Panc1 (cell line): Measurements from ENCODE around the gene RAB28. TPM values are rescaled to one million over a fixed set of nuclear protein-coding genes. Genes with fewer than 3 reads are reported as not detected.

ENCODE experiments used
- ATAC-seq: fragments of 200-7000 bp; cut with Tn5 transposase; 2 replicates; pipeline ENCODE4 v1.9.1; 2020; ENCODE audit warnings: mild to moderate bottlenecking, moderate library complexity
- BruUV-seq: library from RNA; stranded (reverse); fragments of 400-500 nt; replicated peaks from 2 replicates; lab custom pipeline; 2021; lab: Mats Ljungman, UMichigan
- CTCF ChIA-PET: fragments of 300-600 bp; sonication (Branson Sonifier 250); formaldehyde crosslinking; loops from one replicate; lab custom pipeline; 2022; ENCODE audit warnings: antibody characterized with exemption; lab: Charles Lee
- POLR2A ChIA-PET: fragments of 300-600 bp; sonication (Branson Sonifier 250); formaldehyde crosslinking; loops from one replicate; lab custom pipeline; 2022; ENCODE audit warnings: antibody characterized with exemption; lab: Charles Lee
- DNase-seq: peaks from one replicate; pipeline ENCODE4 v3.0.0-alpha.2; 2010; ENCODE audit warnings: low read depth, low spot score
- H3K27ac ChIP-seq: 2 replicates; pipeline ENCODE4 v1.5.1; 2011; ENCODE audit warnings: mild to moderate bottlenecking, low read length, inconsistent platforms
- H3K27me3 ChIP-seq: fragments of 200-500 bp; sonication (Bioruptor generic); 2 replicates; pipeline ENCODE4 v1.6.0; 2014; ENCODE audit warnings: low read length, inconsistent platforms; ENCODE audit not compliant: control insufficient read depth, insufficient read depth
- H3K36me3 ChIP-seq: fragments of 200-500 bp; sonication (Bioruptor generic); 2 replicates; pipeline ENCODE4 v1.5.1; 2014; ENCODE audit warnings: inconsistent platforms, mild to moderate bottlenecking, low read length, moderate library complexity; ENCODE audit not compliant: control insufficient read depth, insufficient read depth
- H3K4me1 ChIP-seq: 2 replicates; pipeline ENCODE4 v1.5.1; 2011; ENCODE audit warnings: inconsistent platforms, mild to moderate bottlenecking, low read length, moderate library complexity; ENCODE audit not compliant: control insufficient read depth, insufficient read depth
- H3K4me3 ChIP-seq, 2 experiments: 2 replicates each; pipeline ENCODE4 v1.5.1; 2011 to 2012; ENCODE audit warnings: low read depth in 2 of 2, low read length in 2 of 2, mild to moderate bottlenecking in 2 of 2, inconsistent platforms in 1 of 2, moderate library complexity in 1 of 2
- H3K9me3 ChIP-seq: fragments of 200-500 bp; sonication (Bioruptor generic); 2 replicates; pipeline ENCODE4 v1.5.1; 2014; ENCODE audit warnings: low read depth, mild to moderate bottlenecking, inconsistent platforms, low read length, moderate library complexity; ENCODE audit not compliant: control insufficient read depth, insufficient read depth
- CTCF ChIP-seq: fragments of 450-650 bp; IDR thresholded peaks from 2 replicates; pipeline ENCODE4 v1.5.1; 2017; ENCODE audit warnings: mild to moderate bottlenecking
- POLR2AphosphoS5 ChIP-seq: IDR thresholded peaks from 2 replicates; pipeline ENCODE4 v1.6.1; 2012; ENCODE audit warnings: mild to moderate bottlenecking, low read depth, low read length, moderate library complexity
- REST ChIP-seq, 2 experiments: IDR thresholded peaks; 2 replicates each; pipeline ENCODE4 v1.6.1; 2011 to 2012; ENCODE audit warnings: low read depth in 2 of 2, control low read depth in 1 of 2, low read length in 1 of 2, mild to moderate bottlenecking in 1 of 2, moderate library complexity in 1 of 2; ENCODE audit not compliant: insufficient read depth in 1 of 2
- SIN3A ChIP-seq: IDR thresholded peaks from 2 replicates; pipeline ENCODE4 v1.6.1; 2012; ENCODE audit warnings: low read depth, mild to moderate bottlenecking, low read length, moderate library complexity, borderline replicate concordance; ENCODE audit not compliant: insufficient read depth
- TCF7L2 ChIP-seq: IDR thresholded peaks from 2 replicates; pipeline ENCODE4 v1.6.1; 2011; ENCODE audit warnings: mild to moderate bottlenecking, low read depth, low read length, inconsistent platforms
- in situ Hi-C: cut with HindIII; loops from 2 replicates; pipeline ENCODE4 v1.10.0; 2016; ENCODE audit warnings: low sequenced_read_pairs, low pct_unique_long_range_greater_than_20kb
- intact Hi-C: fragments of 100-400 bp; cut with micrococcal nuclease; formaldehyde crosslinking; loops from one replicate; pipeline ENCODE4 v1.10.0; 2022; ENCODE audit not compliant: unreplicated experiment
- total RNA-seq: library from RNA; stranded (reverse); gene quantifications from one replicate; pipeline ENCODE4 v1.2.1, GENCODE V29; 2021; ENCODE audit not compliant: unreplicated experiment

Gene RAB28
- total RNA-seq, 1 experiment from 2014 or later: 10.2 TPM

- intact Hi-C loops: no loop called here
- in situ Hi-C loops: no loop called here
- no peaks in the 10 kb centered on the region for H3K27me3 ChIP-seq
- H3K36me3 ChIP-seq: no peaks in the 10 kb centered on the region
- no peak overlapping the region for H3K4me3 ChIP-seq
- TF ChIP-seq POLR2AphosphoS5 (no peak), CTCF (no peak), TCF7L2 (no peak), SIN3A (no peak), REST (IDR thresholded peaks at IDR 0.05; ENCODE audit: insufficient read depth in 1 of 2, low read depth in 2 of 2, low read length in 1 of 2) (no peak)
- no TSS peak for BruUV-seq
- no peaks in the 10 kb centered on the region for H3K9me3 ChIP-seq
- ChIA-PET POLR2A (no interaction called here), CTCF (no interaction called here)
- ATAC-seq (no peak), DNase-seq (no peak)
- H3K27ac ChIP-seq: no peak overlapping the region
- no peaks in the 10 kb centered on the region for H3K4me1 ChIP-seq
These were observed 118.9 kb downstream of the RAB28 start for GRCh38 chr4:13365195-13365594.

GRCh38 chr4:13364653-13365052, 119.5 kb downstream of the RAB28 start:
- no peak for DNase-seq
- CTCF ChIA-PET: no interaction called here
- POLR2A ChIA-PET: no interaction called here
- Histone ChIP-seq H3K27me3 (no peaks in the 10 kb centered on the region), H3K27ac (no peak overlapping the region), H3K4me1 (no peaks in the 10 kb centered on the region), H3K9me3 (no peaks in the 10 kb centered on the region), H3K4me3 (no peak overlapping the region), H3K36me3 (no peaks in the 10 kb centered on the region)
- in situ Hi-C loops: no loop called here
- ATAC-seq: no peak
- BruUV-seq: no TSS peak
- TF ChIP-seq TCF7L2 (no peak), POLR2AphosphoS5 (no peak), CTCF (no peak), REST (IDR thresholded peaks at IDR 0.05; ENCODE audit: insufficient read depth in 1 of 2, low read depth in 2 of 2, low read length in 1 of 2) (no peak), SIN3A (no peak)
- intact Hi-C loops: no loop called here
